Gastroesophageal sphincter (tissue), 3 donors: Measurements from ENCODE around the gene SRP68.

Experiments used
- EP300 ChIP-seq: sonication (generic); formaldehyde crosslinking; IDR thresholded peaks from one replicate; pipeline ENCODE4 v1.6.1; 2017; ENCODE audit warnings: antibody characterized with exemption, mild to moderate bottlenecking
- POLR2A ChIP-seq, 2 donors: fragments of 450-650 bp; IDR thresholded peaks; one replicate each; pipeline ENCODE4 v1.6.1; 2017; ENCODE audit warnings: antibody characterized with exemption in 2 of 2, mild to moderate bottlenecking in 2 of 2, moderate library complexity in 1 of 2
- POLR2AphosphoS5 ChIP-seq: sonication (generic); formaldehyde crosslinking; IDR thresholded peaks from one replicate; pipeline ENCODE4 v1.6.1; 2017; ENCODE audit warnings: antibody characterized with exemption
- TF ChIP-seq, protein P1 (sequence below), 4 experiments: fragments of 200-600 bp in 2 of 4; fragments of 450-650 bp in 2 of 4; sonication (generic) in 1 of 4; IDR thresholded peaks; one replicate each; pipeline ENCODE4 v1.5.1; 2017 to 2019; ENCODE audit warnings: antibody characterized with exemption in 4 of 4, mild to moderate bottlenecking in 2 of 4, moderate library complexity in 2 of 4

DNA sequence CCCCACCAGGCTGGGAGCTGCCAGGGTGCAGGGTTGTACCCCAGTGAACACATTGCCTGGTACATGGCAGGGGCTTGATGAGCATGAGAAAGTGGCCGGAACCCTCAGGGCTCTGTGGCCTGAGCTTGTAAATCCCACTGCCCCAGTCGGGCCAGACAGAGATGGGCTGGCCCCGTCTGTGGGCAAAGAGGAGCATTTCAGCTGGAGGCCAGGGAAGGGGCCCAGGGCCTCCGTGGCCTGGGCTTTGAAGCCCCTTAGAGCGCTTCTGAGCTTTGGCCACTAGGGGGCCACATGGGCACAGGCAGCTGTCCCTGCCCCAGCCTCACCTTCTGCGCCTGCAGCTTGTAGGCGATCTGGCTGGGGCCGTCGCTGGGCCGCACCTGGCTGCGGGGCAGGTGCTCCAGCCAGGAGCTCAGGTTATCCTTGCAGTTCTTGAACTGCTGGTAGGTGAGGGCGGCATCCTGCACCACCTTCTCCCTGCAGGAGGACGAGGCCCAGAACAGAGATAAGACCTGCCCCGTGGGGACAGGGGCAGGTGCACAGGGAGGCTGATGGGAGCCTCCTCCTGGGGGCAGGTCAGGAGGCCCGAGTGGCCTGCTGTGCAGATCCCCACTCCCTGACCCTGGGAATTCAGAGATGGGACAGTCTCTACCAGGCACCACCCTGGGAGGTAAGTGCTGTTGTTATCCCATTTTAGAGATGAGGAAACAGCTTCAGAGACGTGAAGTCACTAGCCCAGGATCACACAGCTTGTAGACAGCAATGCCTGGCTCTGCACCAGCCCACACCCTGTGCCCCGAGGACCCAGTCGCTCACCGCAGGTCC lies 58.0 kb downstream of the SRP68 start:
- TF ChIP-seq, protein P1, sequence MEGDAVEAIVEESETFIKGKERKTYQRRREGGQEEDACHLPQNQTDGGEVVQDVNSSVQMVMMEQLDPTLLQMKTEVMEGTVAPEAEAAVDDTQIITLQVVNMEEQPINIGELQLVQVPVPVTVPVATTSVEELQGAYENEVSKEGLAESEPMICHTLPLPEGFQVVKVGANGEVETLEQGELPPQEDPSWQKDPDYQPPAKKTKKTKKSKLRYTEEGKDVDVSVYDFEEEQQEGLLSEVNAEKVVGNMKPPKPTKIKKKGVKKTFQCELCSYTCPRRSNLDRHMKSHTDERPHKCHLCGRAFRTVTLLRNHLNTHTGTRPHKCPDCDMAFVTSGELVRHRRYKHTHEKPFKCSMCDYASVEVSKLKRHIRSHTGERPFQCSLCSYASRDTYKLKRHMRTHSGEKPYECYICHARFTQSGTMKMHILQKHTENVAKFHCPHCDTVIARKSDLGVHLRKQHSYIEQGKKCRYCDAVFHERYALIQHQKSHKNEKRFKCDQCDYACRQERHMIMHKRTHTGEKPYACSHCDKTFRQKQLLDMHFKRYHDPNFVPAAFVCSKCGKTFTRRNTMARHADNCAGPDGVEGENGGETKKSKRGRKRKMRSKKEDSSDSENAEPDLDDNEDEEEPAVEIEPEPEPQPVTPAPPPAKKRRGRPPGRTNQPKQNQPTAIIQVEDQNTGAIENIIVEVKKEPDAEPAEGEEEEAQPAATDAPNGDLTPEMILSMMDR (IDR thresholded peaks at IDR 0.05) = peak in 3 of 4 experiments; percentile 85 to 96 (median 96)
- TF ChIP-seq POLR2A (IDR thresholded peaks at IDR 0.05) (peak in 1 of 2 donors; percentile 6), POLR2AphosphoS5 (no peak), EP300 (no peak)
